GM23338 (cell line): ENCODE measurements around the gene ETV2.

Source experiments
- CREB1 ChIP-seq: fragments of 250-450 bp; sonication (Bioruptor Pico); IDR thresholded peaks from 2 replicates; pipeline ENCODE4 v1.5.0; 2020; ENCODE audit warnings: low read depth, mild to moderate bottlenecking, moderate library complexity
- EZH2 ChIP-seq: fragments of 200-600 bp; sonication (generic); IDR thresholded peaks from one replicate; pipeline ENCODE4 v1.8.0; 2017; ENCODE audit warnings: antibody characterized with exemption, mild to moderate bottlenecking, low read depth; ENCODE audit not compliant: unreplicated experiment
- EZH2phosphoT487 ChIP-seq: fragments of 200-600 bp; sonication (generic); IDR thresholded peaks from one replicate; pipeline ENCODE4 v1.8.1; 2018; ENCODE audit warnings: antibody characterized with exemption; ENCODE audit not compliant: unreplicated experiment
- POLR2AphosphoS5 ChIP-seq: IDR thresholded peaks from 2 replicates; pipeline ENCODE4 v1.6.1; 2016; ENCODE audit warnings: antibody characterized with exemption, low read depth
- STAT1 ChIP-seq: IDR thresholded peaks from one replicate; pipeline ENCODE4 v1.6.1; 2016; ENCODE audit warnings: antibody characterized with exemption; ENCODE audit not compliant: unreplicated experiment
- ZNF331 ChIP-seq: fragments of 250-450 bp; sonication (Bioruptor Pico); IDR thresholded peaks from 2 replicates; pipeline ENCODE4 v1.5.0; 2020; ENCODE audit warnings: low read depth, mild to moderate bottlenecking, moderate library complexity
- TF ChIP-seq, protein P1 (sequence below), 2 experiments: fragments of 200-600 bp in 1 of 2; sonication (generic) in 1 of 2; conservative IDR thresholded peaks; 2 replicates each; pipeline versions ENCODE4 v1.5.1 to v1.6.1; 2016 to 2017; ENCODE audit warnings: antibody characterized with exemption in 2 of 2, low read depth in 2 of 2, mild to moderate bottlenecking in 2 of 2, moderate library complexity in 1 of 2
- TF ChIP-seq, protein P2 (sequence below): IDR thresholded peaks from one replicate; pipeline ENCODE4 v1.6.1; 2018; ENCODE audit warnings: antibody characterized with exemption; ENCODE audit not compliant: unreplicated experiment

DNA sequence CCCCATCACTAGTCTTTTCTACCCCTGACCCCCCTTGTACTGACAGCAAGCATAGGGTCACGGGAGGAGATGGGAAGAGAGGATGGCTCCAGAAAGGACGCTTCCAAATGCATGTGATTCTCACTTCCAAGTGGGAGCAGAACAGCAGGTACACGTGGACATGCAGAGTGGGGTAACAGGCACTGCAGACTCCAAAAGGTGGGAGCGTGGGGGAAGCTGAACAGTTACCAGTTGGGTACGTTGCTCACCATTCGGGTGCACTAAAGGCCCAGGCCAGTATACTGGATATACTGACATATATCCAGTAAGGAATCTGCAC, 2.3 kb upstream of the ETV2 start:
- TF ChIP-seq, protein P1, sequence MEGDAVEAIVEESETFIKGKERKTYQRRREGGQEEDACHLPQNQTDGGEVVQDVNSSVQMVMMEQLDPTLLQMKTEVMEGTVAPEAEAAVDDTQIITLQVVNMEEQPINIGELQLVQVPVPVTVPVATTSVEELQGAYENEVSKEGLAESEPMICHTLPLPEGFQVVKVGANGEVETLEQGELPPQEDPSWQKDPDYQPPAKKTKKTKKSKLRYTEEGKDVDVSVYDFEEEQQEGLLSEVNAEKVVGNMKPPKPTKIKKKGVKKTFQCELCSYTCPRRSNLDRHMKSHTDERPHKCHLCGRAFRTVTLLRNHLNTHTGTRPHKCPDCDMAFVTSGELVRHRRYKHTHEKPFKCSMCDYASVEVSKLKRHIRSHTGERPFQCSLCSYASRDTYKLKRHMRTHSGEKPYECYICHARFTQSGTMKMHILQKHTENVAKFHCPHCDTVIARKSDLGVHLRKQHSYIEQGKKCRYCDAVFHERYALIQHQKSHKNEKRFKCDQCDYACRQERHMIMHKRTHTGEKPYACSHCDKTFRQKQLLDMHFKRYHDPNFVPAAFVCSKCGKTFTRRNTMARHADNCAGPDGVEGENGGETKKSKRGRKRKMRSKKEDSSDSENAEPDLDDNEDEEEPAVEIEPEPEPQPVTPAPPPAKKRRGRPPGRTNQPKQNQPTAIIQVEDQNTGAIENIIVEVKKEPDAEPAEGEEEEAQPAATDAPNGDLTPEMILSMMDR (conservative IDR thresholded peaks at IDR 0.05; ENCODE audit: low read depth in 2 of 2), result no peak
- TF ChIP-seq ZNF331 (CRISPR knock-in tag) (no peak), EZH2 (no peak), POLR2AphosphoS5 (0 out of 2 replicates have a peak, but pooled peaks have one; percentile 4), EZH2phosphoT487 (no peak), STAT1 (no peak), CREB1 (CRISPR knock-in tag) (no peak)
- TF ChIP-seq, protein P2, sequence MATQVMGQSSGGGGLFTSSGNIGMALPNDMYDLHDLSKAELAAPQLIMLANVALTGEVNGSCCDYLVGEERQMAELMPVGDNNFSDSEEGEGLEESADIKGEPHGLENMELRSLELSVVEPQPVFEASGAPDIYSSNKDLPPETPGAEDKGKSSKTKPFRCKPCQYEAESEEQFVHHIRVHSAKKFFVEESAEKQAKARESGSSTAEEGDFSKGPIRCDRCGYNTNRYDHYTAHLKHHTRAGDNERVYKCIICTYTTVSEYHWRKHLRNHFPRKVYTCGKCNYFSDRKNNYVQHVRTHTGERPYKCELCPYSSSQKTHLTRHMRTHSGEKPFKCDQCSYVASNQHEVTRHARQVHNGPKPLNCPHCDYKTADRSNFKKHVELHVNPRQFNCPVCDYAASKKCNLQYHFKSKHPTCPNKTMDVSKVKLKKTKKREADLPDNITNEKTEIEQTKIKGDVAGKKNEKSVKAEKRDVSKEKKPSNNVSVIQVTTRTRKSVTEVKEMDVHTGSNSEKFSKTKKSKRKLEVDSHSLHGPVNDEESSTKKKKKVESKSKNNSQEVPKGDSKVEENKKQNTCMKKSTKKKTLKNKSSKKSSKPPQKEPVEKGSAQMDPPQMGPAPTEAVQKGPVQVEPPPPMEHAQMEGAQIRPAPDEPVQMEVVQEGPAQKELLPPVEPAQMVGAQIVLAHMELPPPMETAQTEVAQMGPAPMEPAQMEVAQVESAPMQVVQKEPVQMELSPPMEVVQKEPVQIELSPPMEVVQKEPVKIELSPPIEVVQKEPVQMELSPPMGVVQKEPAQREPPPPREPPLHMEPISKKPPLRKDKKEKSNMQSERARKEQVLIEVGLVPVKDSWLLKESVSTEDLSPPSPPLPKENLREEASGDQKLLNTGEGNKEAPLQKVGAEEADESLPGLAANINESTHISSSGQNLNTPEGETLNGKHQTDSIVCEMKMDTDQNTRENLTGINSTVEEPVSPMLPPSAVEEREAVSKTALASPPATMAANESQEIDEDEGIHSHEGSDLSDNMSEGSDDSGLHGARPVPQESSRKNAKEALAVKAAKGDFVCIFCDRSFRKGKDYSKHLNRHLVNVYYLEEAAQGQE, result no peak
